H1 (cell line): ENCODE data around the gene INHBA. TPM values are rescaled to one million over a fixed set of nuclear protein-coding genes. Genes with fewer than 3 reads are reported as not detected.

ENCODE experiments used
- EZH2 ChIP-seq: fragments of 200-600 bp; sonication (generic); IDR thresholded peaks from 2 replicates; pipeline ENCODE4 v1.7.1; 2012; ENCODE audit warnings: low read depth, mild to moderate bottlenecking, moderate library complexity, low read length, inconsistent platforms; ENCODE audit not compliant: severe bottlenecking
- polyA plus RNA-seq, 7 experiments: library from polyadenylated mRNA; depleted of rRNA in 3 of 7; stranded (reverse) in 5 of 7; unstranded in 2 of 7; fragments of >200 nt in 5 of 7; fragments of 200-250 nt in 2 of 7; gene quantifications; 1 replicate in 5 of 7; 2 replicates in 1 of 7; 4 replicates in 1 of 7; pipeline versions ENCODE4 v1.2.1 to v1.2.3, GENCODE V29; 2011 to 2013; ENCODE audit warnings: missing spikeins in 2 of 7, mixed read lengths in 2 of 7
- total RNA-seq: library from RNA; stranded (reverse); fragmentation: NEBNext Ultra II Directional; extraction: Animal tissue kit (Norgen Biotek cat#: 25700); gene quantifications from 2 replicates; pipeline ENCODE4 v1.2.1, GENCODE V29; 2021

INHBA gene
- total and polyA plus RNA-seq, 2 of the 8 experiments (the other 6 are each of a cell fraction or from before 2014, with no cell fraction given), result 1.1 to 2.7 TPM

GRCh38 chr7:41730668-41731067, 27.8 kb upstream of the INHBA start (continued):
- no peak for TF ChIP-seq EZH2
